Ascending aorta (tissue), 2 donors: Measurements from ENCODE around the gene ZNF280B. TPM values are rescaled to one million over a fixed set of nuclear protein-coding genes. Genes with fewer than 3 reads are reported as not detected.

ENCODE experiments used
- DNase-seq, 2 donors: peaks; one replicate each; pipeline ENCODE4 v3.0.0-alpha.2; 2019; ENCODE audit warnings: low spot score in 2 of 2
- H3K27ac ChIP-seq, 2 donors: fragments of 200-600 bp; sonication (generic); one replicate each; pipeline ENCODE4 v1.5.1; 2016 to 2017; ENCODE audit warnings: mild to moderate bottlenecking in 1 of 2
- H3K27me3 ChIP-seq: fragments of 200-600 bp; sonication (generic); one replicate; pipeline ENCODE4 v1.5.1; 2017
- H3K36me3 ChIP-seq, 2 donors: fragments of 200-600 bp; sonication (generic); one replicate each; pipeline ENCODE4 v1.5.1; 2016
- H3K4me1 ChIP-seq, 2 donors: fragments of 200-600 bp; sonication (generic); one replicate each; pipeline ENCODE4 v1.5.1; 2016 to 2017; ENCODE audit warnings: mild to moderate bottlenecking in 1 of 2
- H3K4me3 ChIP-seq, 2 donors: fragments of 200-600 bp; sonication (generic); one replicate each; pipeline ENCODE4 v1.5.1; 2016 to 2017; ENCODE audit warnings: mild to moderate bottlenecking in 1 of 2
- H3K9me3 ChIP-seq, 2 donors: fragments of 200-600 bp; sonication (generic); one replicate each; pipeline ENCODE4 v1.5.1; 2016
- CTCF ChIP-seq, 3 experiments: fragments of 200-600 bp in 2 of 3; fragments of 450-650 bp in 1 of 3; sonication (generic) in 2 of 3; IDR thresholded peaks; one replicate each; pipeline ENCODE4 v1.5.1; 2016 to 2019; ENCODE audit warnings: antibody characterized with exemption in 3 of 3, mild to moderate bottlenecking in 1 of 3, moderate library complexity in 1 of 3
- intact Hi-C: fragments of 100-400 bp; cut with DNase I; formaldehyde crosslinking; loops from one replicate; pipeline ENCODE4 v1.15.1; 2023
- total RNA-seq: library from RNA; depleted of rRNA; stranded (reverse); fragments of >200 nt; gene quantifications from one replicate; pipeline ENCODE4 v1.1.0, GENCODE V29; 2016

The ZNF280B gene
- total RNA-seq, 1 donor from 2014 or later, result not detected

- no peak for DNase-seq
- no peak for TF ChIP-seq CTCF (IDR thresholded peaks at IDR 0.05)
- no peaks in the 10 kb centered on the region for H3K4me1 ChIP-seq
- no peaks in the 10 kb centered on the region for H3K9me3 ChIP-seq
- H3K27me3 ChIP-seq, result no peaks in the 10 kb centered on the region
- H3K4me3 ChIP-seq, result no peak overlapping the region
- intact Hi-C loops, result no loop called here
- H3K27ac ChIP-seq, result no peak overlapping the region
- H3K36me3 ChIP-seq, result no peaks in the 10 kb centered on the region
Measured at GRCh38 chr22:22553735-22554586, 45.4 kb upstream of the ZNF280B start.

GRCh38 chr22:22553141-22553540, 44.6 kb upstream of the ZNF280B start:
- H3K4me3 ChIP-seq, result no peak overlapping the region
- no peaks in the 10 kb centered on the region for H3K9me3 ChIP-seq
- no peak for TF ChIP-seq CTCF (IDR thresholded peaks at IDR 0.05)
- no peaks in the 10 kb centered on the region for H3K4me1 ChIP-seq
- no peak for DNase-seq
- no peaks in the 10 kb centered on the region for H3K36me3 ChIP-seq
- H3K27me3 ChIP-seq, result no peaks in the 10 kb centered on the region
- intact Hi-C loops, result no loop called here
- no peak overlapping the region for H3K27ac ChIP-seq

- TF ChIP-seq CTCF (IDR thresholded peaks at IDR 0.05), result no peak
- no peaks in the 10 kb centered on the region for H3K4me1 ChIP-seq
- no peak overlapping the region for H3K4me3 ChIP-seq
- no peak for DNase-seq
- H3K36me3 ChIP-seq, result no peaks in the 10 kb centered on the region
- no peaks in the 10 kb centered on the region for H3K9me3 ChIP-seq
- no peak overlapping the region for H3K27ac ChIP-seq
- H3K27me3 ChIP-seq, result no peaks in the 10 kb centered on the region
- intact Hi-C loops, result no loop called here
Measured at GRCh38 chr22:22552630-22553029, 44.1 kb upstream of the ZNF280B start.

- TF ChIP-seq CTCF (IDR thresholded peaks at IDR 0.05), result no peak
- intact Hi-C loops, result no loop called here
- no peaks in the 10 kb centered on the region for H3K9me3 ChIP-seq
Measured at GRCh38 chr22:22550789-22551434, 42.4 kb upstream of the ZNF280B start.

GRCh38 chr22:22548910-22549309, 40.4 kb upstream of the ZNF280B start:
- Histone ChIP-seq H3K27ac (no peak overlapping the region), H3K36me3 (no peaks in the 10 kb centered on the region), H3K4me3 (no peak overlapping the region), H3K4me1 (no peaks in the 10 kb centered on the region), H3K9me3 (no peaks in the 10 kb centered on the region), H3K27me3 (no peaks in the 10 kb centered on the region)
- DNase-seq, result no peak
- no peak for TF ChIP-seq CTCF (IDR thresholded peaks at IDR 0.05)
- intact Hi-C loops, result no loop called here

More at GRCh38 chr22:22550789-22551434, 42.4 kb upstream of the ZNF280B start:
- Histone ChIP-seq H3K27ac (no peak overlapping the region), H3K4me1 (no peaks in the 10 kb centered on the region), H3K4me3 (no peak overlapping the region), H3K27me3 (no peaks in the 10 kb centered on the region), H3K36me3 (no peaks in the 10 kb centered on the region)
- no peak for DNase-seq
